Epithelial cell of esophagus (primary cell): ENCODE data around the gene PTPRS.

Experiments
- DNase-seq: peaks from one replicate; pipeline ENCODE4 v3.0.0; 2010; ENCODE audit warnings: low read depth
- H3K4me3 ChIP-seq: 2 replicates; pipeline ENCODE4 v1.5.1; 2011; ENCODE audit warnings: mild to moderate bottlenecking, low read length, control low read depth
- CTCF ChIP-seq: IDR thresholded peaks from 2 replicates; pipeline ENCODE4 v1.5.1; 2011; ENCODE audit warnings: low read depth, mild to moderate bottlenecking, low read length, control low read depth, inconsistent platforms; ENCODE audit not compliant: insufficient read depth; ENCODE audit errors: missing control alignments

PTPRS gene

GRCh38 chr19:5338656-5339197 is 1.9 kb downstream of the PTPRS start:
- TF ChIP-seq CTCF = no peak
- H3K4me3 ChIP-seq = no peak overlapping the region
- no peak for DNase-seq

- TF ChIP-seq CTCF = no peak
- DNase-seq = no peak
- no peak overlapping the region for H3K4me3 ChIP-seq
Measured at GRCh38 chr19:5337708-5338655, 2.6 kb downstream of the PTPRS start.

- no peak for TF ChIP-seq CTCF
- no peak for DNase-seq
- H3K4me3 ChIP-seq = no peak overlapping the region
Measured at GRCh38 chr19:5337126-5337525, 3.5 kb downstream of the PTPRS start.

GRCh38 chr19:5336195-5336965 is 4.2 kb downstream of the PTPRS start:
- DNase-seq = no peak
- TF ChIP-seq CTCF = no peak
- no peak overlapping the region for H3K4me3 ChIP-seq

GRCh38 chr19:5335593-5335992 is 5.0 kb downstream of the PTPRS start:
- no peak overlapping the region for H3K4me3 ChIP-seq
- no peak for DNase-seq
- no peak for TF ChIP-seq CTCF

- no peak for TF ChIP-seq CTCF
- H3K4me3 ChIP-seq = no peak overlapping the region
Measured at GRCh38 chr19:5334824-5335500, 5.7 kb downstream of the PTPRS start.

More at GRCh38 chr19:5334824-5335500, 5.7 kb downstream of the PTPRS start:
- DNase-seq = no peak
